PC-3 (cell line): Measurements from ENCODE around the gene PLEKHA6. TPM values are rescaled to one million over a fixed set of nuclear protein-coding genes. Genes with fewer than 3 reads are reported as not detected.

Experiments
- ATAC-seq: fragments of 200-7000 bp; cut with Tn5 transposase; 2 replicates; pipeline ENCODE4 v1.9.1; 2020; ENCODE audit warnings: mild to moderate bottlenecking, moderate library complexity
- BruUV-seq: library from RNA; stranded (reverse); fragments of 400-500 nt; replicated peaks from 2 replicates; lab custom pipeline; 2021; lab: Mats Ljungman, UMichigan
- CTCF ChIA-PET: fragments of 300-600 bp; sonication (Branson Sonifier 250); formaldehyde crosslinking; loops from one replicate; lab custom pipeline; 2022; ENCODE audit warnings: antibody characterized with exemption; lab: Charles Lee
- POLR2A ChIA-PET: fragments of 300-600 bp; sonication (Branson Sonifier 250); formaldehyde crosslinking; loops from one replicate; lab custom pipeline; 2022; ENCODE audit warnings: antibody characterized with exemption; ENCODE audit not compliant: unreplicated experiment; lab: Charles Lee
- DNase-seq: peaks from one replicate; pipeline ENCODE4 v3.0.0-alpha.2; 2015
- H2AFZ ChIP-seq: fragments of 300-600 bp; sonication (generic); 2 replicates; pipeline ENCODE4 v1.6.0; 2016; ENCODE audit warnings: antibody characterized with exemption, low read length
- H3F3A ChIP-seq: fragments of 300-600 bp; sonication (generic); one replicate; pipeline ENCODE4 v1.6.0; 2017; ENCODE audit warnings: antibody characterized with exemption, low read length, control low read depth, mild to moderate bottlenecking; ENCODE audit not compliant: unreplicated experiment
- H3K27ac ChIP-seq: fragments of 300-600 bp; sonication (generic); 2 replicates; pipeline ENCODE4 v1.5.1; 2016; ENCODE audit warnings: mild to moderate bottlenecking, low read length
- H3K27me3 ChIP-seq: fragments of 300-600 bp; sonication (generic); 2 replicates; pipeline ENCODE4 v1.6.1; 2016; ENCODE audit warnings: low read length, mixed read lengths
- H3K36me3 ChIP-seq: fragments of 300-600 bp; sonication (generic); 2 replicates; pipeline ENCODE4 v1.6.1; 2016; ENCODE audit warnings: low read depth, mixed run types, low read length, mixed read lengths
- H3K4me1 ChIP-seq: fragments of 300-600 bp; sonication (generic); 2 replicates; pipeline ENCODE4 v1.5.1; 2016; ENCODE audit warnings: low read length; ENCODE audit not compliant: insufficient read depth
- H3K4me2 ChIP-seq: fragments of 300-600 bp; sonication (generic); 2 replicates; pipeline ENCODE4 v1.6.0; 2016; ENCODE audit warnings: low read length
- H3K4me3 ChIP-seq: fragments of 300-600 bp; sonication (generic); 2 replicates; pipeline ENCODE4 v1.5.1; 2016; ENCODE audit warnings: mild to moderate bottlenecking, low read length, mixed read lengths
- H3K79me2 ChIP-seq: fragments of 300-600 bp; sonication (generic); 2 replicates; pipeline ENCODE4 v1.6.1; 2017; ENCODE audit warnings: low read length, mixed read lengths
- H3K9ac ChIP-seq: fragments of 300-600 bp; sonication (generic); 2 replicates; pipeline ENCODE4 v1.6.0; 2016; ENCODE audit warnings: mild to moderate bottlenecking, low read length
- H3K9me2 ChIP-seq: fragments of 300-600 bp; sonication (generic); replicated peaks from 2 replicates; pipeline ENCODE4 v1.6.1; 2016; ENCODE audit warnings: mixed run types, low read length, mixed read lengths
- H3K9me3 ChIP-seq: fragments of 300-600 bp; sonication (generic); 2 replicates; pipeline ENCODE4 v1.6.1; 2016; ENCODE audit warnings: low read length, mixed read lengths
- H4K20me1 ChIP-seq: fragments of 300-600 bp; sonication (generic); 2 replicates; pipeline ENCODE4 v1.6.1; 2016; ENCODE audit warnings: low read length, mixed read lengths
- EZH2 ChIP-seq: fragments of 300-600 bp; sonication (generic); IDR thresholded peaks from one replicate; pipeline ENCODE4 v1.6.1; 2017; ENCODE audit warnings: antibody characterized with exemption, mild to moderate bottlenecking, low read length; ENCODE audit not compliant: unreplicated experiment
- EZH2phosphoT487 ChIP-seq: fragments of 300-600 bp; sonication (generic); IDR thresholded peaks from 2 replicates; pipeline ENCODE4 v1.6.1; 2018; ENCODE audit warnings: mild to moderate bottlenecking, antibody characterized with exemption, low read length, borderline replicate concordance
- intact Hi-C: fragments of 100-400 bp; cut with micrococcal nuclease; formaldehyde crosslinking; loops from 2 replicates; pipeline ENCODE4 v1.9.0; 2023
- total RNA-seq: library from RNA; depleted of rRNA; stranded (reverse); fragments of >200 nt; gene quantifications from 2 replicates; pipeline ENCODE4 v1.2.3, GENCODE V29; 2014
- TF ChIP-seq, protein P1 (sequence below): fragments of 300-600 bp; sonication (generic); conservative IDR thresholded peaks from 2 replicates; pipeline ENCODE4 v1.5.1; 2017; ENCODE audit warnings: antibody characterized with exemption, low read depth, mild to moderate bottlenecking, low read length

The PLEKHA6 gene
- total RNA-seq, 1 experiment from 2014 or later, result 53.8 TPM

DNA sequence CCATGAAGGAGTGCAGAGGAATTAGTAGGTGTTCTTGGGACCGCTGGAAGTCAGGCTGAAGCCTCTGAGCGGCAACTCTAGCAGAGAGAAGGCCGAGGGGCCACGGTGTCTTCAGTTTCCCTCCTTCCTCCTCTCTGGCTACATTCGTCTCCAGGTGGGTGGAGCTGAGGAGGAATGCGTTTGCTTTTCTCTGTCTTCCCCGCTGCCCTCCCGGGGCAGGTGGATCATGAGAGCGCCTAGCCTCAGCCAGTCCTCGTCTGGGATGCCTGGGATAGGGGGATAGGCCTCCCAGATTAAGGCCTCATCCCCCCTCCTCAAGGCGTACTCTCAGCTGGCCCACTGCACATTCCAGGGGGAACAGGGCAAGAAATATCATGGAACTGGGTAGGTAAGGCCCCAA, 138.5 kb downstream of the PLEKHA6 start:
- no peaks in the 10 kb centered on the region for H3K79me2 ChIP-seq
- H3K27me3 ChIP-seq, result no peaks in the 10 kb centered on the region
- DNase-seq (no peak), ATAC-seq (no peak)
- ChIA-PET CTCF (no interaction called here), POLR2A (no interaction called here)
- intact Hi-C loops, result no loop called here
- no peaks in the 10 kb centered on the region for H3K9me2 ChIP-seq
- peaks cover 13% of the 10 kb centered on the region; the same call in 1 of the 2 replicates for H3K36me3 ChIP-seq
- TSS peak; percentile 14 for BruUV-seq
- no peak for TF ChIP-seq EZH2
- no peak for TF ChIP-seq EZH2phosphoT487
- TF ChIP-seq, protein P1, sequence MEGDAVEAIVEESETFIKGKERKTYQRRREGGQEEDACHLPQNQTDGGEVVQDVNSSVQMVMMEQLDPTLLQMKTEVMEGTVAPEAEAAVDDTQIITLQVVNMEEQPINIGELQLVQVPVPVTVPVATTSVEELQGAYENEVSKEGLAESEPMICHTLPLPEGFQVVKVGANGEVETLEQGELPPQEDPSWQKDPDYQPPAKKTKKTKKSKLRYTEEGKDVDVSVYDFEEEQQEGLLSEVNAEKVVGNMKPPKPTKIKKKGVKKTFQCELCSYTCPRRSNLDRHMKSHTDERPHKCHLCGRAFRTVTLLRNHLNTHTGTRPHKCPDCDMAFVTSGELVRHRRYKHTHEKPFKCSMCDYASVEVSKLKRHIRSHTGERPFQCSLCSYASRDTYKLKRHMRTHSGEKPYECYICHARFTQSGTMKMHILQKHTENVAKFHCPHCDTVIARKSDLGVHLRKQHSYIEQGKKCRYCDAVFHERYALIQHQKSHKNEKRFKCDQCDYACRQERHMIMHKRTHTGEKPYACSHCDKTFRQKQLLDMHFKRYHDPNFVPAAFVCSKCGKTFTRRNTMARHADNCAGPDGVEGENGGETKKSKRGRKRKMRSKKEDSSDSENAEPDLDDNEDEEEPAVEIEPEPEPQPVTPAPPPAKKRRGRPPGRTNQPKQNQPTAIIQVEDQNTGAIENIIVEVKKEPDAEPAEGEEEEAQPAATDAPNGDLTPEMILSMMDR, result no peak
- no peaks in the 10 kb centered on the region for H3F3A ChIP-seq
- no peak overlapping the region for H3K27ac ChIP-seq
- no peak overlapping the region for H3K4me3 ChIP-seq
- H3K4me2 ChIP-seq, result no peak overlapping the region
- no peak overlapping the region for H3K9ac ChIP-seq
- no peaks in the 10 kb centered on the region for H4K20me1 ChIP-seq
- no peak overlapping the region for H2AFZ ChIP-seq
- H3K4me1 ChIP-seq, result peaks cover 22% of the 10 kb centered on the region
- H3K9me3 ChIP-seq, result no peaks in the 10 kb centered on the region

GRCh38 chr1:204219971-204220616, 139.6 kb downstream of the PLEKHA6 start:
- intact Hi-C loops, result no loop called here
- TF ChIP-seq EZH2phosphoT487, result no peak
- TF ChIP-seq EZH2, result no peak
- TF ChIP-seq, protein P1, result no peak
- H3K27me3 ChIP-seq, result no peaks in the 10 kb centered on the region
- no peaks in the 10 kb centered on the region for H3K9me2 ChIP-seq
- H2AFZ ChIP-seq, result no peak overlapping the region
- DNase-seq (no peak), ATAC-seq (no peak)
- H3K36me3 ChIP-seq, result peaks cover 13% of the 10 kb centered on the region; the same call in 1 of the 2 replicates
- POLR2A ChIA-PET, result no interaction called here
- no peaks in the 10 kb centered on the region for H3K9me3 ChIP-seq
- no peak overlapping the region for H3K27ac ChIP-seq
- no peaks in the 10 kb centered on the region for H4K20me1 ChIP-seq
- H3K79me2 ChIP-seq, result no peaks in the 10 kb centered on the region
- no peak overlapping the region for H3K4me3 ChIP-seq
- peaks cover 11% of the 10 kb centered on the region for H3K4me1 ChIP-seq
- no peak overlapping the region for H3K4me2 ChIP-seq
- no peak overlapping the region for H3K9ac ChIP-seq
- BruUV-seq, result no TSS peak
- H3F3A ChIP-seq, result no peaks in the 10 kb centered on the region
- CTCF ChIA-PET, result no interaction called here

DNA sequence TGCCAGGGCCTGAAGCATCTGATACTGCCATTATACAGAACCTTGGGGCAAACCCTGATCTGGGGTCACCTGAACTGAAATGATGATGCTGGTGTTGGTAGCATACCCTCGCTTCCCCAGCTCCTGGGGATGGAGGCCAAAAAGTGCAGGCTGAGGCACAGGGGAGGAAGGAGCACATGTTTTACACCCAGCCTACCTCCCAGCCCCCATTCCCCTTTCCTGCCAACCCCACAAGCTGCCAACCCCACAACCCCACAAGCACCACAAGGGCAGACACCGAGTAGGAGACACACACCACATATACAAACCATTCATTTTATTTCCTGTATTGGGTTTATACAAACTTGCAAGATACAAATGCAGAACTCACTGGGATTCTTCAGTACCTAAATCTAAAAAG, 141.2 kb downstream of the PLEKHA6 start:
- Histone ChIP-seq H4K20me1 (no peaks in the 10 kb centered on the region), H3K9ac (no peak overlapping the region), H3K4me2 (no peak overlapping the region), H3K27me3 (no peaks in the 10 kb centered on the region), H3F3A (no peaks in the 10 kb centered on the region), H3K36me3 (peaks cover 13% of the 10 kb centered on the region; the same call in 1 of the 2 replicates), H3K9me2 (no peaks in the 10 kb centered on the region), H3K4me3 (no peak overlapping the region), H3K27ac (no peak overlapping the region), H3K4me1 (peaks cover 3% of the 10 kb centered on the region; the same call in 1 of the 2 replicates), H3K9me3 (no peaks in the 10 kb centered on the region), H3K79me2 (no peaks in the 10 kb centered on the region), H2AFZ (no peak overlapping the region)
- ChIA-PET POLR2A (no interaction called here), CTCF (no interaction called here)
- TF ChIP-seq EZH2phosphoT487, result no peak
- no peak for TF ChIP-seq EZH2
- TF ChIP-seq, protein P1, result no peak
- no TSS peak for BruUV-seq
- intact Hi-C loops, result no loop called here
- DNase-seq (no peak), ATAC-seq (no peak)
